Mucosa of descending colon (tissue), 3 donors: ENCODE measurements around the gene ARHGAP4. TPM values are rescaled to one million over a fixed set of nuclear protein-coding genes. Genes with fewer than 3 reads are reported as not detected.
A peak's percentile ranks its signal among the peaks of the same experiment; 100 is the strongest.

Source experiments
- ATAC-seq: fragments of 200-7000 bp; cut with Tn5 transposase; one replicate; pipeline ENCODE4 v1.9.1; 2020; ENCODE audit warnings: mild to moderate bottlenecking, moderate library complexity
- DNase-seq, 3 donors: peaks; one replicate each; pipeline ENCODE4 v3.0.0-alpha.2; 2020
- H3K36me3 ChIP-seq: fragments of 200-600 bp; one replicate; pipeline ENCODE4 v1.8.0; 2021; ENCODE audit warnings: low read depth, mild to moderate bottlenecking
- H3K4me1 ChIP-seq: fragments of 200-600 bp; one replicate; pipeline ENCODE4 v1.8.0; 2021; ENCODE audit warnings: low read depth, mild to moderate bottlenecking
- H3K4me3 ChIP-seq: fragments of 200-600 bp; one replicate; pipeline ENCODE4 v1.8.0; 2021; ENCODE audit warnings: mild to moderate bottlenecking
- H3K9me3 ChIP-seq: fragments of 200-600 bp; one replicate; pipeline ENCODE4 v1.8.0; 2021; ENCODE audit warnings: mild to moderate bottlenecking
- CTCF ChIP-seq: fragments of 200-600 bp; IDR thresholded peaks from one replicate; pipeline ENCODE4 v1.8.0; 2022; ENCODE audit warnings: antibody characterized with exemption, mild to moderate bottlenecking
- intact Hi-C, 2 donors: fragments of 100-400 bp; cut with DNase I in 1 of 2; cut with micrococcal nuclease in 1 of 2; formaldehyde crosslinking; loops; one replicate each; pipeline versions ENCODE4 v1.11.0 to v1.11.1; 2022; cut with DNase I, micrococcal nuclease
- total RNA-seq, 3 donors: library from RNA; stranded (reverse); fragmentation: NEBNext Ultra II Directional in 2 of 3; extraction: Animal tissue kit (Norgen Biotek cat#: 25700) in 2 of 3; gene quantifications; one replicate each; pipeline versions ENCODE4 v1.2.1 to v1.2.4, GENCODE V29; 2021 to 2023
- donor health status: DM: no; HTN: no; CAD: no; lungs with moderate emphysema.
- donor health status: DM: no; HTN: no; CAD: no.
- donor health status: DM: no; HTN: yes; CAD: no.

Gene ARHGAP4
- total RNA-seq, 3 donors from 2014 or later, result 35.0 to 47.8 (median 36.7) TPM

GRCh38 chrX:153907456-153907855, 18.6 kb downstream of the ARHGAP4 start:
- no peak for TF ChIP-seq CTCF
- intact Hi-C loops, result no loop called here
- no peak for ATAC-seq
- H3K36me3 ChIP-seq, result no peaks in the 10 kb centered on the region
- H3K4me1 ChIP-seq, result no peaks in the 10 kb centered on the region
- H3K4me3 ChIP-seq, result no peak overlapping the region
- H3K9me3 ChIP-seq, result no peaks in the 10 kb centered on the region
- DNase-seq, result no peak

DNA sequence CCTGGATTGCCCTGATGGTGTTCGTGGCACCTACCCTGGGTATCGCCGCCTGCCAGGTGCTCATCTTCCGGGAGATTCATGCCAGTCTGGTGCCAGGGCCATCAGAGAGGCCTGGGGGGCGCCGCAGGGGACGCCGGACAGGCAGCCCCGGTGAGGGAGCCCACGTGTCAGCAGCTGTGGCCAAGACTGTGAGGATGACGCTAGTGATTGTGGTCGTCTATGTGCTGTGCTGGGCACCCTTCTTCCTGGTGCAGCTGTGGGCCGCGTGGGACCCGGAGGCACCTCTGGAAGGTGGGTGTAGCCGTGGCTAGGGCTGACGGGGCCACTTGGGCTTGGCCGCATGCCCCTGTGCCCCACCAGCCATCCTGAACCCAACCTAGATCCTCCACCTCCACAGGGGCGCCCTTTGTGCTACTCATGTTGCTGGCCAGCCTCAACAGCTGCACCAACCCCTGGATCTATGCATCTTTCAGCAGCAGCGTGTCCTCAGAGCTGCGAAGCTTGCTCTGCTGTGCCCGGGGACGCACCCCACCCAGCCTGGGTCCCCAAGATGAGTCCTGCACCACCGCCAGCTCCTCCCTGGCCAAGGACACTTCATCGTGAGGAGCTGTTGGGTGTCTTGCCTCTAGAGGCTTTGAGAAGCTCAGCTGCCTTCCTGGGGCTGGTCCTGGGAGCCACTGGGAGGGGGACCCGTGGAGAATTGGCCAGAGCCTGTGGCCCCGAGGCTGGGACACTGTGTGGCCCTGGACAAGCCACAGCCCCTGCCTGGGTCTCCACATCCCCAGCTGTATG, 19.7 kb downstream of the ARHGAP4 start:
- ATAC-seq, result peak; percentile 6
- intact Hi-C loops, result no loop called here
- H3K36me3 ChIP-seq, result no peaks in the 10 kb centered on the region
- TF ChIP-seq CTCF, result no peak
- no peaks in the 10 kb centered on the region for H3K9me3 ChIP-seq
- no peak for DNase-seq
- H3K4me3 ChIP-seq, result no peak overlapping the region
- no peaks in the 10 kb centered on the region for H3K4me1 ChIP-seq

GRCh38 chrX:153905481-153906095, 20.5 kb downstream of the ARHGAP4 start:
- ATAC-seq (no peak), DNase-seq (no peak)
- H3K36me3 ChIP-seq, result no peaks in the 10 kb centered on the region
- no peak for TF ChIP-seq CTCF
- no peaks in the 10 kb centered on the region for H3K9me3 ChIP-seq
- intact Hi-C loops, result no loop called here
- H3K4me3 ChIP-seq, result no peak overlapping the region
- no peaks in the 10 kb centered on the region for H3K4me1 ChIP-seq

- peak; percentile 5 for ATAC-seq
- Histone ChIP-seq H3K36me3 (no peaks in the 10 kb centered on the region), H3K9me3 (no peaks in the 10 kb centered on the region), H3K4me1 (no peaks in the 10 kb centered on the region), H3K4me3 (no peak within 1 kb of the TSS)
- peak in 1 of 3 donors; percentile 46 for DNase-seq
- intact Hi-C loops, result no loop called here
- no peak for TF ChIP-seq CTCF
Observed at GRCh38 chrX:153903991-153904957, 21.8 kb downstream of the ARHGAP4 start, which contains the start of gene AVPR2. TSS of gene AVPR2 (plus strand) at chrX:153904673. CDS start at chrX:153905146, 473 bp downstream.

- DNase-seq, result no peak
- no peaks in the 10 kb centered on the region for H3K36me3 ChIP-seq
- no peak overlapping the region for H3K4me3 ChIP-seq
- no peaks in the 10 kb centered on the region for H3K9me3 ChIP-seq
- H3K4me1 ChIP-seq, result no peaks in the 10 kb centered on the region
- intact Hi-C loops, result no loop called here
- ATAC-seq, result peak; percentile 32
- TF ChIP-seq CTCF, result no peak
Observed at GRCh38 chrX:153903238-153903980, 22.7 kb downstream of the ARHGAP4 start.
